Lower leg skin (tissue), 3 donors: ENCODE data around the gene ABCC4.

Experiments used
- CTCF ChIP-seq, 3 donors: fragments of 450-650 bp; IDR thresholded peaks; one replicate each; pipeline ENCODE4 v1.5.1; 2016; ENCODE audit warnings: antibody characterized with exemption in 3 of 3, mild to moderate bottlenecking in 3 of 3, moderate library complexity in 2 of 3
- POLR2A ChIP-seq, 2 donors: fragments of 450-650 bp; IDR thresholded peaks; one replicate each; pipeline ENCODE4 v1.6.1; 2016 to 2017; ENCODE audit warnings: antibody characterized with exemption in 2 of 2, mild to moderate bottlenecking in 1 of 2, moderate library complexity in 1 of 2

GRCh38 chr13:95117092-95117491 is 184.2 kb downstream of the ABCC4 start:
- TF ChIP-seq CTCF (IDR thresholded peaks at IDR 0.05) = no peak
- no peak for TF ChIP-seq POLR2A (IDR thresholded peaks at IDR 0.05)
